GM23338 (cell line): Measurements from ENCODE around the gene FAM120AOS.

Experiments used
- CREB1 ChIP-seq: fragments of 250-450 bp; sonication (Bioruptor Pico); IDR thresholded peaks from 2 replicates; pipeline ENCODE4 v1.5.0; 2020; ENCODE audit warnings: low read depth, mild to moderate bottlenecking, moderate library complexity
- CTCF ChIP-seq, 2 experiments: fragments of 200-600 bp in 1 of 2; sonication (generic) in 1 of 2; conservative IDR thresholded peaks; 2 replicates each; pipeline versions ENCODE4 v1.5.1 to v1.6.1; 2016 to 2017; ENCODE audit warnings: antibody characterized with exemption in 2 of 2, low read depth in 2 of 2, mild to moderate bottlenecking in 2 of 2, moderate library complexity in 1 of 2
- EZH2 ChIP-seq: fragments of 200-600 bp; sonication (generic); IDR thresholded peaks from one replicate; pipeline ENCODE4 v1.8.0; 2017; ENCODE audit warnings: antibody characterized with exemption, mild to moderate bottlenecking, low read depth; ENCODE audit not compliant: unreplicated experiment
- JUNB ChIP-seq: IDR thresholded peaks from one replicate; pipeline ENCODE4 v1.6.1; 2016; ENCODE audit warnings: antibody characterized with exemption; ENCODE audit not compliant: unreplicated experiment
- POLR2AphosphoS5 ChIP-seq: IDR thresholded peaks from 2 replicates; pipeline ENCODE4 v1.6.1; 2016; ENCODE audit warnings: antibody characterized with exemption, low read depth
- REST ChIP-seq: IDR thresholded peaks from one replicate; pipeline ENCODE4 v1.6.1; 2018; ENCODE audit warnings: antibody characterized with exemption; ENCODE audit not compliant: unreplicated experiment
- ZNF114 ChIP-seq: fragments of 250-450 bp; sonication (Bioruptor Pico); IDR thresholded peaks from 2 replicates; pipeline ENCODE4 v1.5.0; 2020; ENCODE audit warnings: mild to moderate bottlenecking, moderate library complexity

- TF ChIP-seq ZNF114 (no peak), CTCF (conservative IDR thresholded peaks at IDR 0.05; ENCODE audit: low read depth in 2 of 2) (no peak), EZH2 (no peak), POLR2AphosphoS5 (no peak), REST (no peak), CREB1 (no peak), JUNB (no peak)
Observed at GRCh38 chr9:93483497-93483896, 30.1 kb upstream of the FAM120AOS start.
